Hepatocyte (in vitro differentiated cells): Measurements from ENCODE around the gene TBX21. TPM values are rescaled to one million over a fixed set of nuclear protein-coding genes. Genes with fewer than 3 reads are reported as not detected.

Experiments used
- DNase-seq: peaks from one replicate; pipeline ENCODE4 v3.0.0-alpha.2; 2016; ENCODE audit warnings: low spot score
- H2AFZ ChIP-seq: fragments of 200-600 bp; sonication (generic); 2 replicates; pipeline ENCODE4 v1.6.0; 2016; ENCODE audit warnings: antibody characterized with exemption, mild to moderate bottlenecking
- H3K27ac ChIP-seq: fragments of 200-600 bp; sonication (generic); 2 replicates; pipeline ENCODE4 v1.5.1; 2016; ENCODE audit warnings: mild to moderate bottlenecking
- H3K27me3 ChIP-seq: fragments of 200-600 bp; sonication (generic); 2 replicates; pipeline ENCODE4 v1.6.1; 2016
- H3K36me3 ChIP-seq: fragments of 200-600 bp; sonication (generic); replicated peaks from 2 replicates; pipeline ENCODE4 v1.5.1; 2016; ENCODE audit warnings: low read depth; ENCODE audit not compliant: insufficient read depth
- H3K4me1 ChIP-seq: fragments of 200-600 bp; sonication (generic); 2 replicates; pipeline ENCODE4 v1.5.1; 2016; ENCODE audit warnings: mild to moderate bottlenecking, moderate library complexity; ENCODE audit not compliant: insufficient read depth
- H3K4me2 ChIP-seq: fragments of 200-600 bp; sonication (generic); 2 replicates; pipeline ENCODE4 v1.6.0; 2016
- H3K4me3 ChIP-seq: fragments of 200-600 bp; sonication (generic); 2 replicates; pipeline ENCODE4 v1.5.1; 2016; ENCODE audit warnings: mild to moderate bottlenecking
- H3K79me2 ChIP-seq: fragments of 200-600 bp; sonication (generic); 2 replicates; pipeline ENCODE4 v1.6.0; 2017; ENCODE audit warnings: mild to moderate bottlenecking
- H3K9me2 ChIP-seq: fragments of 200-600 bp; sonication (generic); replicated peaks from 2 replicates; pipeline ENCODE4 v1.6.0; 2017; ENCODE audit warnings: mild to moderate bottlenecking; ENCODE audit not compliant: insufficient read depth
- H3K9me3 ChIP-seq: fragments of 200-600 bp; sonication (generic); 2 replicates; pipeline ENCODE4 v1.5.1; 2016; ENCODE audit warnings: low read depth, mild to moderate bottlenecking
- H4K20me1 ChIP-seq: fragments of 200-600 bp; sonication (generic); 2 replicates; pipeline ENCODE4 v1.6.0; 2016; ENCODE audit warnings: mild to moderate bottlenecking; ENCODE audit not compliant: insufficient read depth, poor library complexity, severe bottlenecking
- EZH2 ChIP-seq: fragments of 200-600 bp; sonication (generic); IDR thresholded peaks from 2 replicates; pipeline ENCODE4 v1.6.1; 2016; ENCODE audit warnings: antibody characterized with exemption, mild to moderate bottlenecking, borderline replicate concordance
- EZH2phosphoT487 ChIP-seq: fragments of 200-600 bp; sonication (generic); IDR thresholded peaks from one replicate; pipeline ENCODE4 v1.6.1; 2018; ENCODE audit warnings: antibody characterized with exemption, mild to moderate bottlenecking, low read depth, moderate library complexity; ENCODE audit not compliant: unreplicated experiment, severe bottlenecking
- whole genome bisulfite sequencing: methylation state at CpG from one replicate; pipeline ENCODE4 v1.1.6; 2016; ENCODE audit warnings: low lambda C conversion rate; ENCODE audit errors: missing lambda C conversion rate; 5-methylcytosine and 5-hydroxymethylcytosine counted together
- polyA plus RNA-seq: library from polyadenylated mRNA; unstranded; fragments of >200 nt; fragmentation: Nextera tagmentation; extraction: Ambion mirVana; gene quantifications from 2 replicates; pipeline ENCODE4 v1.2.1, GENCODE V29; 2016
- total RNA-seq: library from RNA; depleted of rRNA; stranded (reverse); fragments of >200 nt; gene quantifications from 2 replicates; pipeline ENCODE4 v1.2.3, GENCODE V29; 2014
- TF ChIP-seq, protein P1 (sequence below): fragments of 200-600 bp; sonication (generic); IDR thresholded peaks from 2 replicates; pipeline ENCODE4 v1.5.1; 2016; ENCODE audit warnings: antibody characterized with exemption, mild to moderate bottlenecking; ENCODE audit not compliant: poor library complexity

TBX21 gene
- total and polyA plus RNA-seq, 2 experiments from 2014 or later: not detected

DNA sequence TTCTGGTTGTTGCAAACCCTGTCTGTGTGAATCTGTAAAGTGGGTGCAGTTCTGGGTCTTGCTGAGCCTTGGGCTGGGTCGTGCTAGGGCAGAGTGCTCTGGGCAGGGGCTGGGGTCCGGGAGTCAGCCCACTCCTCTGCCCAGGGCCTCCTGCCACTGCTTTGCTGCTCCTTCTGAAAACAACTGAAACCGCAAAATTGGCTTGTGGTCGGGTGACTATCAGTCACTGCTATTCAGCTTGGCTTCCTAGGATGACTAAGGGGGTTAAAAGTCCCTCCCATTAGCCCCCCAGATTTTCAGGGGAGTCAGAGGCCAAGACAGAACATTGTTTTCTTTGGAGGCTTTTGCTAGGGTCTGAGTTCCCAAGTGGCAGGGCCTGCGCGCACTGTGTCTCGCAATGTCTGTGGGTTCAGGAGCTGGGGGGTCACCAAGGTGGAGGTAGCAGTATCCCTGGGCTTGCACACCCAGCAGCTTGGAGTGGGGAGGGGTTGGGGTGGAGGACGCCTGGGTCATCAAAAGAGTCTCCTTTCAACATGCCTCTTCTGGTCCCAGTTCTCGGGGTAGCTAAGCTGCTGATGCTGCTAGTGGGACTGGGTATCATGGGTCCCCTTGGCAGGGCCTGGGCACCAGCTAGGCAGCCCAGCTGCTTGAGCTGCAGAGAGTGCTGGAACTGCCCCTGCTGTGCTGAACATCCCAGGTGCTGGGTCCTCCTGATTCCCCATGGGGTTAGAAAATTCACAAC, 13.5 kb upstream of the TBX21 start:
- no peak overlapping the region for H2AFZ ChIP-seq
- peaks cover 57% of the 10 kb centered on the region for H3K27me3 ChIP-seq
- no peak overlapping the region for H3K4me2 ChIP-seq
- H3K4me1 ChIP-seq: no peaks in the 10 kb centered on the region
- DNase-seq: no peak
- no peaks in the 10 kb centered on the region for H3K36me3 ChIP-seq
- TF ChIP-seq, protein P1, sequence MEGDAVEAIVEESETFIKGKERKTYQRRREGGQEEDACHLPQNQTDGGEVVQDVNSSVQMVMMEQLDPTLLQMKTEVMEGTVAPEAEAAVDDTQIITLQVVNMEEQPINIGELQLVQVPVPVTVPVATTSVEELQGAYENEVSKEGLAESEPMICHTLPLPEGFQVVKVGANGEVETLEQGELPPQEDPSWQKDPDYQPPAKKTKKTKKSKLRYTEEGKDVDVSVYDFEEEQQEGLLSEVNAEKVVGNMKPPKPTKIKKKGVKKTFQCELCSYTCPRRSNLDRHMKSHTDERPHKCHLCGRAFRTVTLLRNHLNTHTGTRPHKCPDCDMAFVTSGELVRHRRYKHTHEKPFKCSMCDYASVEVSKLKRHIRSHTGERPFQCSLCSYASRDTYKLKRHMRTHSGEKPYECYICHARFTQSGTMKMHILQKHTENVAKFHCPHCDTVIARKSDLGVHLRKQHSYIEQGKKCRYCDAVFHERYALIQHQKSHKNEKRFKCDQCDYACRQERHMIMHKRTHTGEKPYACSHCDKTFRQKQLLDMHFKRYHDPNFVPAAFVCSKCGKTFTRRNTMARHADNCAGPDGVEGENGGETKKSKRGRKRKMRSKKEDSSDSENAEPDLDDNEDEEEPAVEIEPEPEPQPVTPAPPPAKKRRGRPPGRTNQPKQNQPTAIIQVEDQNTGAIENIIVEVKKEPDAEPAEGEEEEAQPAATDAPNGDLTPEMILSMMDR: no peak
- TF ChIP-seq EZH2phosphoT487: no peak
- TF ChIP-seq EZH2: no peak
- WGBS: 85% methylated on average over 9 of the region's 9 CpGs
- H3K9me2 ChIP-seq: no peaks in the 10 kb centered on the region
- no peak overlapping the region for H3K4me3 ChIP-seq
- no peak overlapping the region for H3K27ac ChIP-seq
- no peaks in the 10 kb centered on the region for H4K20me1 ChIP-seq
- no peaks in the 10 kb centered on the region for H3K9me3 ChIP-seq
- H3K79me2 ChIP-seq: no peaks in the 10 kb centered on the region

DNA sequence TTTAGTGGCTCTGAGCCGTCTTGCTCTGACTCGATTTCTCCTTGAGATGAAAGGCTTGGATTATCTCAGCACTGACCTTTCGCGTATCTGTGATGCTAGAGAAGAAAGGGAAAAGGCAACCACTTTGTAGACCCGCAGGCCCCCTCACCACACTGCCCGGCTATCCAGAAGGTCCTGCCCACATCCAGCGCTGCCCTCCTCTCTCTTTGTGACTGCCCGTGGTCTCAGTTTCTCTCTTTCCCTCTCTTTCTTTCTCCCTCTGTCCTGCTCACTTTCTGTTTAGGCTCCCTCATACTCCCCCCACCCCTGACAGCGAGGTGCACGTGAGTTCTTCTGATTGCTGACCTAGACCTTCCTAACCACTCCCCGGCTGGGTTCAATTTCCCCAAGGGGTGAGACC, 12.8 kb upstream of the TBX21 start:
- TF ChIP-seq, protein P1: no peak
- no peak for TF ChIP-seq EZH2

GRCh38 chr17:47720754-47721533, 12.1 kb upstream of the TBX21 start:
- no peaks in the 10 kb centered on the region for H4K20me1 ChIP-seq
- H3K4me3 ChIP-seq: no peak overlapping the region
- peak; percentile 55 for DNase-seq
- no peaks in the 10 kb centered on the region for H3K9me3 ChIP-seq
- WGBS: 27% methylated on average over 31 of the region's 36 CpGs
- H3K4me1 ChIP-seq: no peaks in the 10 kb centered on the region
- H3K27me3 ChIP-seq: peaks cover 57% of the 10 kb centered on the region
- H3K36me3 ChIP-seq: no peaks in the 10 kb centered on the region
- no peaks in the 10 kb centered on the region for H3K9me2 ChIP-seq
- TF ChIP-seq EZH2 (no peak), EZH2phosphoT487 (no peak)
- TF ChIP-seq, protein P1: no peak
- H3K79me2 ChIP-seq: no peaks in the 10 kb centered on the region
- no peak overlapping the region for H2AFZ ChIP-seq
- H3K27ac ChIP-seq: no peak overlapping the region
- peak overlapping the region; percentile 44 for H3K4me2 ChIP-seq

More for the DNA sequence above, 12.8 kb upstream of the TBX21 start:
- Histone ChIP-seq H3K27me3 (peaks cover 57% of the 10 kb centered on the region), H3K36me3 (no peaks in the 10 kb centered on the region), H3K4me1 (no peaks in the 10 kb centered on the region), H3K4me2 (no peak overlapping the region), H3K9me3 (no peaks in the 10 kb centered on the region), H2AFZ (no peak overlapping the region), H3K27ac (no peak overlapping the region), H3K9me2 (no peaks in the 10 kb centered on the region), H3K4me3 (no peak overlapping the region), H3K79me2 (no peaks in the 10 kb centered on the region), H4K20me1 (no peaks in the 10 kb centered on the region)
- 75% methylated on average over 11 of the region's 11 CpGs for whole genome bisulfite sequencing
- DNase-seq: no peak
